Kasumi-1 (cell line): ENCODE measurements around the gene PTPN7.

Experiments used
- DNase-seq, 2 experiments: peaks; one replicate each; lab custom pipeline; 2025; lab: John Stamatoyannopoulos, UW

Gene PTPN7

GRCh38 chr1:202106340-202107254, 53.8 kb downstream of the PTPN7 start:
- no peak for DNase-seq

GRCh38 chr1:202105571-202106339, 54.6 kb downstream of the PTPN7 start:
- no peak for DNase-seq

GRCh38 chr1:202104073-202104472, 56.3 kb downstream of the PTPN7 start:
- no peak for DNase-seq

GRCh38 chr1:202101184-202101583, 59.2 kb downstream of the PTPN7 start:
- DNase-seq, result no peak
